HUDEP-2 (cell line): ENCODE results near the gene VTCN1.

Experiments used
- DNase-seq, 76 experiments: peaks; one replicate each; lab custom pipeline; 2025; ENCODE audit not compliant: unreplicated experiment in 76 of 76; lab: John Stamatoyannopoulos, UW

The VTCN1 gene

DNA sequence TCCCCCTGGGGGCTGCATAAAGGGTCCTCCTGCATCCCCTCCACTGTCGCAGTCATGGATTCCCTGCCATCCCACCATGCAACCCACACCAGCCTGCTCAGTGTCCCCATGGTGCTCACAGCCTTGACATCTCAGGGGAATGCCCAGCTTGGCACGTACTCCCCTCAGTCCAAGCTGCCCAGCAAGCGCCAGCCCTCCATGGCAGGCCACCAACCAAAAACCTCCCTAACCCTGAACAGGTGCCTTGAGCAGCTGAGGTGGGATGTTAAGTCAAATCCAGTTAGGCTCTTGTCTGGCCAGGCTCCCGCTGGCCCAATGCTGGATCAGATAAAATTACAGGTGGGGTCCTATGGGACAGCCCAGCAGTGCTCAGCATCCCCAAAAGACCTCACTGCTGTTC is 341 bp downstream of the VTCN1 start:
- no peak for DNase-seq

GRCh38 chr1:117209094-117209493 is 1.6 kb downstream of the VTCN1 start:
- no peak for DNase-seq

- no peak for DNase-seq
Measured at GRCh38 chr1:117208580-117208979, 2.1 kb downstream of the VTCN1 start.

- no peak for DNase-seq
Measured at GRCh38 chr1:117205368-117205767, 5.4 kb downstream of the VTCN1 start.

- no peak for DNase-seq
Measured at GRCh38 chr1:117201808-117202207, 8.9 kb downstream of the VTCN1 start.

DNA sequence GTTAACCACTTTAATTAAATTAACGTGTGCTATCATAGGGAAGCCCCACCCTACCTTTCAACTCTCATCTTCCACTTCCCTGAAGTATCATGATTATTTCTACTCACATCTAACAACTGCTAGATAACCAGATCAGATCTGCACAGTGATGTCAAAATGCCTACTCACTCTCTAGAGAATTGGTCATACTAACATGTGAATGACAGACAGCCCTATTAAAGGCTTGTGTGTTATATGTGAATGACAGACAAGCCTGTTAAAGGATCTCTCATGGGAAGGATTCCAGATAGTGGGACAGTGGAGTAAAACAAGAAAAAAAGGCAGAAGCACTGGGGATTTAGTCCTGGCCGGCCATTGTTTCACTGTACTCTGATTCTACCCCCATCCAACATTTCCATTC is 12.6 kb downstream of the VTCN1 start:
- DNase-seq, result no peak

- no peak for DNase-seq
Measured at GRCh38 chr1:117189726-117190125, 21.0 kb downstream of the VTCN1 start.

- DNase-seq, result no peak
Measured at GRCh38 chr1:117188816-117189437, 21.8 kb downstream of the VTCN1 start.

DNA sequence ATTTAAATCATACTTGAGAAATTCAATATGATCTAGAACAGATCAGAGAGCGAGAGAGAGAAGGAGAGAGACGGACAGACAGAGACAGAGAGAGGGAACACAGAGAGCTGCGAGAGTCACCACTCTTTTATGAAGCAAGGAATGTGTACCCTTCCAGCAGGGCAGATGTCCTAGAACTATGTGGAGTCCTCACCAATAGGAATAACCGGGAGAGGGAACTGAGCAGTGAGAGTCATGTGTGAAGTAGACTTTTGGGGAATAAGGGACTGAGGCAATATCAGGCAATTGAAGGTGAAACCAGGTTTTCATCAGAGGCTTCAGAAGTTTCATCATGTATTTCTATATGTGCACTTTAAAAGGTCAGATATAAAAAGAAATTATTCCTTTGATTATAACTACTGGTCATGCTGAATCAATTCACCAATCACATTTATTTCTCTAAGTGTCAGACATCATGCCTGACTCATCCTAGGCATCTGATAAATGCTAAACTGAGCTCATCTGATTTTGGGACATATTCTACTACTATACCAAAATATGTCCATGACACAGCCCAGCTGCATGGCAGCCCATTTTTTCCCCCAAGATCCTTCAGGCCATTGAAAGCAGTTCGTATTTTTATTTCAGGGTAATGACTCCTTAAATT is 22.4 kb downstream of the VTCN1 start:
- no peak for DNase-seq

DNA sequence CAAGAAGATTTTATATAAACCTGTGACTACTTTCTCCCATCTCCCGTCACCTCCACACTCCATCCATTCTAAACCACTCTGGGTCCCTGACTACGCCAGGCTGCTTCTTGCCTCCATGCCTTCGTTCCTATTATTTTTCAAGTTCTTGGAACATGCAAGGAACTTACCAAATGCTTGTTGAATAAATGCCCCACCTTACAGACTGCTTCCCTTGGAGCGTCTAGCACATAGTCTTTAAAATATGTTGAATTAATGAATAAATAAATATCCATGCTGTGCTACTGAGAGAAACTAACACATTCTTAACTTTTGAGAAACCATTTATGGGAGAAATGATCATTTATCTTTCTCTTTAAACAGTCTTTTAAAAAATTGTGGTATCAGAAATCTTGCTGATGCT is 27.6 kb downstream of the VTCN1 start:
- no peak for DNase-seq

DNA sequence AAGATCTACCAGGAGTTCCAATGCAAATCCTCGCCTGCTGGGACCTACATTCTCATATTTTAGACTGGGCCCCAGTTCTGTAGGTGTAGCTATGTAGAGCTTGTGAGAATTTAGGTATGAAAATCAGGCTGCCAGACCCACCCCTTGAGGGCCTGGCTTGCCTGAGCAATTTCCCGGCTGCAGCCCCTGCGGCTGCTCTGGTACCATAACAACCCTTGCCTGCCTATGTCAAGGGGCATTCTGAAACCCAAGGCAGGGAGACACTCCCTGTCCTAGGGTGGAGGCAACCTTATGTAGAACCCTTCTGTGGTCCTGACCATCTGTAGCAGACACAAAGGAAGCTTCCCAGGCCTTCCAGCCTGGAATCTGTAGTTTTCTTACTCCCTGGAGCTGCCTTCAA is 28.4 kb downstream of the VTCN1 start:
- no peak for DNase-seq

- no peak for DNase-seq
Measured at GRCh38 chr1:117181630-117182041, 29.1 kb downstream of the VTCN1 start.

DNA sequence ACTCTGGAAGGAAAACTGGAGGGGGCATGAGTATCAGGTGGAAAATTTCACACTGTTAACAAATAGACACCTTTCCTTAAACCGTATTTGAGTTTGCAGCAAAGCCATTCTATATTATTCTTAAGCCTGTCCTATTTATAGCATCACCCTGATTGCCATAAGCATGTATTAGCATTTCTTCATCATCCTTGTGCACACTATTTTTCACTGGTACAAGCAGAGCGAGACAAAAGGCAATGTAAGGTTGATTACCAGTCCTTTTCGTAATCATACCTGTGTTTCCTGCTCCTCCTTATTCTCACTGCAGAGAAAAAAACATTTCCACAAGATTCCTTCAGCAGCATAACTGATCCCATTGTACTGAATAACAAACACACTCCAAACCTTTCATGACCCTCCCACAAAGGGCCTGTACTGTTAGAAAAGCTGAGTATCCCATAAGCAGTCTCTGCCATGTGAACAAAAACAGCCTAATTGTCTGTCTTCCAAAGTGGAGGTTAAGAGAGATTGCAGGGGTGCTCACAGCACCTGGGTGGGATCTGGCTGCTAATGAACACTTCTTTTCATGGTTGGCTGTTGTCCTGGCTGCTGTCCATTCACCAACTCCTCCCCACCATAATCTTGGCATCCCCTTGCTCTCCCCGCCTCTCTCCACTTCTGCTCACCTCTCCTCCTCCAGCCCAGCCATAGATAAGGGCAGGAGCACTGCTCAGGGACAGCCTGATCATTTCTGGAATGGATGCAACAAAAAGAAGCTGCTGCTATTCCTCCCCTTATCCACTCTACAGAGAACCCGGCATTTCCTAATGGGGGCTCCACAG is 30.4 kb downstream of the VTCN1 start:
- no peak for DNase-seq

- DNase-seq, result no peak
Measured at GRCh38 chr1:117179471-117179870, 31.3 kb downstream of the VTCN1 start.

DNA sequence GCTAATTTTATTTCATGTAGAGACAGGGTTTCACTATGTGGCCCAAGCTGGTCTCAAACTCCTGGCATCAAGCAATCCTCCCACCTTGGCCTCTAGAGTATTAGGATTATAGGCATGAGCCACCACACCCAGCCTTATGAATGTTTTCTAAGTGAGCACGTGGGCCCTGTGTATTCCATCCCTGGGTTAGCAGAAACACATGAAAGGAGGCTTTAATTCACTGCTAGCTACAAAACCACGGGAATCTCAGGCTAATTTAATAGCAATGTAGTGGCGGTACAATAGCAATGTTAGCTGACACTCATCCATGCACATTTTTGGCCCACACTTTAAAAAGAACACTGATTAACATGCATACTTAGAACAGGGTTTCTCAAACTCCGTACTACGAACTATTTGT is 32.0 kb downstream of the VTCN1 start:
- DNase-seq, result no peak

DNA sequence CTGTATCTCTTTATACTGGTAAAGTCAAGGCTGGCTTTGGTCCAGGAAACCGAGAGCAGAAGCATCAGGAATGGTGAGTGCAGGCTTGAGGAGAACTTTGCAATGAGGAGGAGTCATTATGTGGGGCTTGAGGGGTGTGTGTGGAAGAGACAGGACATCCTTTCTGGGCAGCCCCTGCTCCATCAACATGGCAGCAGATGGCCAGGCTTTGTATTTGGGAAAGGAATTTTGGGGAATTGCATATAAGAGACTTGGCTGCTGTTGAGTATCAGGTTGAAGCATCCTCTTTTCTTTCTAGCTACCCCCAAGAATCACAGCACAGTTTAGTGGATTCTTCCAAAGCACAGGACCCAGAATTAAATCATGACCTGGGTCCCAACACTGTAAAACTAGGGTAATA is 33.4 kb downstream of the VTCN1 start:
- DNase-seq, result no peak

- no peak for DNase-seq
Measured at GRCh38 chr1:117176579-117176978, 34.1 kb downstream of the VTCN1 start.

GRCh38 chr1:117174851-117175250 is 35.9 kb downstream of the VTCN1 start:
- no peak for DNase-seq

DNA sequence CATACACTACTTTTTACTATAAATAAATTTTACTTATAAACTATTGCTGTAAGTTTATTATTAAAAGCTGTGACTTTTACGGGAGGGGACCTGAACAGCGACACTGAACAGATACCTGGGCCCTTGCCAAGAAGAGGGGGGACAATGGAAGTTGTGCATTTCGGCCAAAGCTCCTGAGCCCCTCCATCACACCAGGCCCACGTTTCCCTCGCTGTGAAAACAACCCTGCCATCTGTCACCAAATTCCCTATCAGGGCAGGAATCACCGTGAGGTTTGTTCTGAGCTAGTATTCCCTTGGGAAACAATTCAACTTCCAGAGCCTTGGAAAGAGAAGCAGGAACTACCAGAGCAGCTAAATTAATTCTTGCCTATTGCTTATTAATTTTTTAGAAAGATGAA is 37.0 kb downstream of the VTCN1 start:
- no peak for DNase-seq

GRCh38 chr1:117173006-117173405 is 37.7 kb downstream of the VTCN1 start:
- no peak for DNase-seq

GRCh38 chr1:117171900-117172511 is 38.7 kb downstream of the VTCN1 start:
- DNase-seq, result no peak
